ENCODE measurements around the gene POLN. TPM values are rescaled to one million over a fixed set of nuclear protein-coding genes. Genes with fewer than 3 reads are reported as not detected.

POLN gene
- total and polyA plus RNA-seq, 2 donors from 2014 or later = 1.3 to 3.8 TPM

DNA sequence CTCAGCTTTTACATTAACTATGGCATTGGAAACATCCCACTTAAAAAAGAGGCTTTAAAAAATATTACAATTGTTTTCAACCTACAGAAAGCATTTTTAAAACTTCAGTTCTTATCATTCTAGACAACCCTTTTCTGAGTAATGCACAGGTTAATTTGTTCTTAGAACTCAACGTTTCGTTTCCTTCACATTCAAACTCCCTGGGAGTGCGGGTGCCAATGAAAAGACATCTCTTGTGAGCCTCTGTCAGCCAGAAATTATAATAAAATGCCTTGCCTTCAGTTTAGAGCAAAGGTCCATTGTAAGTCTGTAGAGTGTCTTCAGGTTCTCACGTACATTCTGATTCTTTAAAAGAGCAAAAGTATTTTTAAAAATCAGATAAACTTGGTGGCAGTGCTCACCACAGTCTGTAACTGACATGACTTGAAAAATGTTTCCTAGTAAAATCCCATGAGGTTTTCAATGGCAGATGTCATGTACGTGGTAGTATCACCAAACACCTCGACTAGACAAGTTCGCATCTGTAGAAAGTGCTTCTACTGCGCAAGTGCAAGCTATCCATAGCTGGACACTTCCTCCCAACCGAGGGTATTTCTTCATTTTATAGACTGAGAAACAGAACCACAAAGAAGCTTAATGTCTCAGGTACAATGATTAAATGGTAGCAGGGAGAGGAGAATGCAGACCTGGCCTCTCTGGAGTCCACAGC, 65.8 kb downstream of the POLN start:
- Histone ChIP-seq H3K36me3 (ENCODE audit: control insufficient read depth in 2 of 3, insufficient read depth in 3 of 3, low read length in 3 of 3) (no peaks in the 10 kb centered on the region), H3K9ac (ENCODE audit: low read length in 3 of 3) (no peak overlapping the region), H3K4me1 (ENCODE audit: control insufficient read depth in 2 of 3, insufficient read depth in 2 of 3, low read depth in 1 of 3, low read length in 3 of 3) (no peaks in the 10 kb centered on the region), H3K27ac (ENCODE audit: low read depth in 2 of 2, low read length in 2 of 2) (no peak overlapping the region), H3K9me3 (ENCODE audit: control insufficient read depth in 2 of 3, insufficient read depth in 1 of 3, low read length in 3 of 3) (no peaks in the 10 kb centered on the region), H3K4me3 (ENCODE audit: low read length in 3 of 3) (no peak overlapping the region), H3K27me3 (ENCODE audit: control insufficient read depth, insufficient read depth, low read length) (no peaks in the 10 kb centered on the region)
- TF ChIP-seq CTCF (IDR thresholded peaks at IDR 0.05; ENCODE audit: borderline replicate concordance, extremely low read depth, insufficient read depth) = no peak
- no peak for DNase-seq
- FAIRE-seq = no peak
- intact Hi-C loops (cut with DNase I) = no loop called here

DNA sequence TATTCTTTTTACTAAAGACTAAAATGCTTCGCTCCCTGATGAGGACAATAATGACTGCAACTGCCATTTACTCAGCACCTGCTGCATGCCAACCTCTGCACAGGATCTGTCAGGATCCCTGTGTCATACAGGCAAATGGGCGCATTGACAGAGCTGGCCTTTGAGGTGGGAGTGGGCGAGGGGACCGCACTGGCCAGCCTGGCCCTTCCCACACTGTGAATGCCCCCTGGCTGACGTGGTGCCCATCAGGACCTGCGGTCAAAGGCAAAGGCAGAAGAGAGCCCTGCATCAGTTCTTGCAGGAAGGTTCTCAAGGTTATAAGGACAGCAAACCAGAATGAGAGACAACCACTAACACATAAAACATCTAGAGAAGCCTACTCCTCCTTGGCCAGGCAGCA, 67.9 kb downstream of the POLN start:
- DNase-seq (no peak), FAIRE-seq (no peak)
- Histone ChIP-seq H3K4me3 (ENCODE audit: low read length in 3 of 3) (no peak overlapping the region), H3K9ac (ENCODE audit: low read length in 3 of 3) (no peak overlapping the region), H3K4me1 (ENCODE audit: control insufficient read depth in 2 of 3, insufficient read depth in 2 of 3, low read depth in 1 of 3, low read length in 3 of 3) (no peaks in the 10 kb centered on the region), H3K27me3 (ENCODE audit: control insufficient read depth, insufficient read depth, low read length) (no peaks in the 10 kb centered on the region), H3K27ac (ENCODE audit: low read depth in 2 of 2, low read length in 2 of 2) (no peak overlapping the region), H3K36me3 (ENCODE audit: control insufficient read depth in 2 of 3, insufficient read depth in 3 of 3, low read length in 3 of 3) (no peaks in the 10 kb centered on the region), H3K9me3 (ENCODE audit: control insufficient read depth in 2 of 3, insufficient read depth in 1 of 3, low read length in 3 of 3) (no peaks in the 10 kb centered on the region)
- intact Hi-C loops (cut with DNase I) = no loop called here
- TF ChIP-seq CTCF (IDR thresholded peaks at IDR 0.05; ENCODE audit: borderline replicate concordance, extremely low read depth, insufficient read depth) = no peak

DNA sequence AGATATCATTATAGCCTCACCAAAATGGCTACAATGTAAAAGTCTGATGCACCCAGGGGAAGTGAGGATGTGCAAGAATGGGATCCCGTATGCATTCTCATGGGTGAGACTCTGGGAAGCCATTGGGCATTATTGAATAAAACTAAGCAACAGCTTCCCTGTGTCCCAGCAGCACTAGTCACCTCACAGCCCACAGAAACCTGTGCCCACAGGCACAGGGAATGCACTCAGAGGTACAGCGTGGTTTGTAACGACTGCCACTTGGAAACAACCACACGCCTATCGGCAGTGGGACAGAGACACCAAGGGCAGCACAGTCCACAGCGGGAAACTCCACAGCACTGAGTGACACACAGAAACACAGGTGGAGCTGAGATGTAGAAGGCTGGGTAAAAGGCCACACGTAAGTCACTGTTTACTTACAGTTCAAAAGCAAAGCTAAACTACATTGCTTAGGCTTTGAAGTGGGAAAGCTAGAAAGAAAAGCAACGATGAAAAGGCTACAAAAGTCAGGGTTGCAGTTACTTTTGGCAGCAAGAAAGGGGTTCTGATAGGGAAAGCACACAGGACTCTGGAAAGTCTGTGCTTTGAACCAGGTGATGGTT, 69.2 kb downstream of the POLN start:
- Histone ChIP-seq H3K27ac (ENCODE audit: low read depth in 2 of 2, low read length in 2 of 2) (no peak overlapping the region), H3K27me3 (ENCODE audit: control insufficient read depth, insufficient read depth, low read length) (no peaks in the 10 kb centered on the region), H3K4me3 (ENCODE audit: low read length in 3 of 3) (no peak overlapping the region), H3K4me1 (ENCODE audit: control insufficient read depth in 2 of 3, insufficient read depth in 2 of 3, low read depth in 1 of 3, low read length in 3 of 3) (no peaks in the 10 kb centered on the region), H3K9me3 (ENCODE audit: control insufficient read depth in 2 of 3, insufficient read depth in 1 of 3, low read length in 3 of 3) (no peaks in the 10 kb centered on the region), H3K9ac (ENCODE audit: low read length in 3 of 3) (no peak overlapping the region), H3K36me3 (ENCODE audit: control insufficient read depth in 2 of 3, insufficient read depth in 3 of 3, low read length in 3 of 3) (no peaks in the 10 kb centered on the region)
- FAIRE-seq (no peak), DNase-seq (no peak)
- no peak for TF ChIP-seq CTCF (IDR thresholded peaks at IDR 0.05; ENCODE audit: borderline replicate concordance, extremely low read depth, insufficient read depth)
- intact Hi-C loops (cut with DNase I) = no loop called here
